GM12878 (cell line): ENCODE measurements around the gene IL31. TPM values are rescaled to one million over a fixed set of nuclear protein-coding genes. Genes with fewer than 3 reads are reported as not detected.

Experiments used
- ATAC-seq: fragments of 200-7000 bp; cut with Tn5 transposase; 3 replicates; pipeline ENCODE4 v1.9.1; 2020; ENCODE audit warnings: mild to moderate bottlenecking, moderate library complexity
- BruUV-seq: library from RNA; stranded (reverse); fragments of 400-500 nt; replicated peaks from 2 replicates; lab custom pipeline; 2021; lab: Mats Ljungman, UMichigan
- CTCF ChIA-PET: fragments of 300-600 bp; sonication (Branson Sonifier 250); formaldehyde crosslinking; extraction: SDS; loops from one replicate; lab custom pipeline; 2021; ENCODE audit warnings: inconsistent platforms; lab: Yijun Ruan, JAX
- POLR2A ChIA-PET: fragments of 350-600 bp; formaldehyde crosslinking; extraction: SDS; loops from one replicate; lab custom pipeline; 2021; ENCODE audit warnings: inconsistent platforms; lab: Charles Lee
- RAD21 ChIA-PET: fragments of 300-600 bp; sonication (Branson Sonifier 250); formaldehyde crosslinking; loops from one replicate; lab custom pipeline; 2023; ENCODE audit warnings: antibody characterized with exemption; ENCODE audit not compliant: unreplicated experiment; lab: Charles Lee
- SMC1A ChIA-PET: fragments of 300-600 bp; sonication (Branson Sonifier 250); formaldehyde crosslinking; loops from one replicate; lab custom pipeline; 2023; ENCODE audit not compliant: unreplicated experiment, uncharacterized antibody; lab: Charles Lee
- DNase-seq: peaks from one replicate; pipeline ENCODE4 v3.0.0-alpha.2; 2011; ENCODE audit warnings: low read depth, low spot score
- FAIRE-seq: peaks from 3 replicates; lab custom pipeline; 2011; peaks lifted over from hg19 to GRCh38; lab: Jason Lieb, UNC
- H2AFZ ChIP-seq: 2 replicates; pipeline ENCODE4 v1.6.0; 2011; ENCODE audit warnings: low read depth, low read length, control low read depth; ENCODE audit not compliant: control insufficient read depth
- H3K27ac ChIP-seq: 2 replicates; pipeline ENCODE4 v1.5.1; 2011; ENCODE audit warnings: control low read depth; ENCODE audit not compliant: control insufficient read depth, insufficient read depth
- H3K27me3 ChIP-seq, 2 experiments: replicated peaks in 1 of 2; 2 replicates each; pipeline versions ENCODE4 v1.6.0 to v1.6.1; 2011; ENCODE audit warnings: low read length in 1 of 2; ENCODE audit not compliant: control insufficient read depth in 2 of 2, insufficient read depth in 2 of 2
- H3K36me3 ChIP-seq, 2 experiments: 2 replicates each; pipeline ENCODE4 v1.5.1; 2011; ENCODE audit warnings: low read length in 1 of 2; ENCODE audit not compliant: control insufficient read depth in 2 of 2, insufficient read depth in 2 of 2
- H3K4me1 ChIP-seq: 2 replicates; pipeline ENCODE4 v1.6.1; 2011; ENCODE audit warnings: mild to moderate bottlenecking, low read length, moderate library complexity, mixed read lengths; ENCODE audit not compliant: control insufficient read depth, insufficient read depth
- H3K4me2 ChIP-seq: 2 replicates; pipeline ENCODE4 v1.6.0; 2011; ENCODE audit warnings: control low read depth; ENCODE audit not compliant: control insufficient read depth, insufficient read depth
- H3K4me3 ChIP-seq: fragments of 200-600 bp; sonication (generic); 2 replicates; pipeline ENCODE4 v1.5.1; 2016
- H3K79me2 ChIP-seq: 2 replicates; pipeline ENCODE4 v1.6.0; 2011; ENCODE audit warnings: low read length; ENCODE audit not compliant: control insufficient read depth, insufficient read depth
- H3K9ac ChIP-seq: 2 replicates; pipeline ENCODE4 v1.8.0; 2011; ENCODE audit warnings: low read length, control low read depth, mixed read lengths; ENCODE audit not compliant: control insufficient read depth, insufficient read depth
- H3K9me3 ChIP-seq: replicated peaks from 3 replicates; pipeline ENCODE4 v1.5.1; 2011; ENCODE audit warnings: mild to moderate bottlenecking, low read length; ENCODE audit not compliant: control insufficient read depth, insufficient read depth
- H4K20me1 ChIP-seq: 2 replicates; pipeline ENCODE4 v1.6.0; 2011; ENCODE audit not compliant: control insufficient read depth, insufficient read depth
- CBFB ChIP-seq: IDR thresholded peaks from 2 replicates; pipeline ENCODE4 v1.6.1; 2016; ENCODE audit warnings: antibody characterized with exemption, low read depth
- CHD4 ChIP-seq: fragments of 200-600 bp; sonication (generic); IDR thresholded peaks from 2 replicates; pipeline ENCODE4 v1.6.1; 2016; ENCODE audit warnings: mild to moderate bottlenecking
- NR2C1 ChIP-seq: fragments of 450-650 bp; IDR thresholded peaks from 2 replicates; pipeline ENCODE4 v1.6.1; 2017; ENCODE audit warnings: antibody characterized with exemption, mild to moderate bottlenecking, moderate library complexity
- NR2C2 ChIP-seq: IDR thresholded peaks from 2 replicates; pipeline ENCODE4 v1.6.1; 2011; ENCODE audit warnings: borderline replicate concordance, low read depth; ENCODE audit not compliant: control insufficient read depth, insufficient read length
- RFX5 ChIP-seq: IDR thresholded peaks from 2 replicates; pipeline ENCODE4 v1.6.1; 2011; ENCODE audit warnings: low read depth, low read length, improper control_type of control experiment
- SUPT20H ChIP-seq: IDR thresholded peaks from 2 replicates; pipeline ENCODE4 v1.6.1; 2011; ENCODE audit warnings: low read depth, mild to moderate bottlenecking, low read length, moderate library complexity, borderline replicate concordance; ENCODE audit not compliant: control insufficient read depth
- TAF1 ChIP-seq: IDR thresholded peaks from 2 replicates; pipeline ENCODE4 v1.6.1; 2011; ENCODE audit warnings: mild to moderate bottlenecking, low read depth, low read length, borderline replicate concordance
- TARDBP ChIP-seq: IDR thresholded peaks from 2 replicates; pipeline ENCODE4 v1.6.1; 2016; ENCODE audit warnings: borderline replicate concordance
- ZNF24 ChIP-seq: fragments of 450-650 bp; IDR thresholded peaks from 2 replicates; pipeline ENCODE4 v1.6.1; 2017; ENCODE audit warnings: antibody characterized with exemption, mild to moderate bottlenecking
- ZNF274 ChIP-seq: IDR thresholded peaks from one replicate; pipeline ENCODE4 v1.8.0; 2011; ENCODE audit not compliant: insufficient read length, insufficient read depth
- ZNF384 ChIP-seq: IDR thresholded peaks from 2 replicates; pipeline ENCODE4 v1.6.1; 2012; ENCODE audit warnings: low read depth, mild to moderate bottlenecking, low read length, improper control_type of control experiment, borderline replicate concordance
- WGBS: methylation state at CpG from one replicate; pipeline ENCODE4 v1.1.6; 2016; ENCODE audit warnings: low lambda C conversion rate; ENCODE audit not compliant: insufficient replicate concordance, insufficient coverage; ENCODE audit errors: missing lambda C conversion rate; 5-methylcytosine and 5-hydroxymethylcytosine counted together
- in situ Hi-C: fragments of 300-500 bp; cut with MboI; formaldehyde crosslinking; loops from 9 replicates; pipeline ENCODE4 v1.14.3; 2018; ENCODE audit warnings: mixed read lengths
- intact Hi-C: fragments of 100-400 bp; cut with micrococcal nuclease; formaldehyde crosslinking; loops from one replicate; pipeline ENCODE4 v1.14.2; 2022; ENCODE audit not compliant: unreplicated experiment
- polyA plus RNA-seq, 11 experiments: library from polyadenylated mRNA; depleted of rRNA in 4 of 11; unstranded in 6 of 11; stranded (reverse) in 5 of 11; fragments of >200 nt; fragmentation: Nextera tagmentation in 4 of 11; fragmentation: Illumina TruSeq in 1 of 11; extraction: Ambion mirVana in 4 of 11; extraction: Trizol in 1 of 11; gene quantifications; 1 replicate in 1 of 11; 2 replicates in 10 of 11; pipeline versions ENCODE4 v1.2.1 to v1.2.3, GENCODE V29; 2011 to 2016; ENCODE audit warnings: inconsistent platforms in 2 of 11, missing spikeins in 2 of 11, low read depth in 1 of 11
- total RNA-seq, 4 experiments: library from RNA; depleted of rRNA in 3 of 4; stranded (reverse); fragments of >200 nt in 3 of 4; fragmentation: Illumina TruSeq in 1 of 4; extraction: Trizol in 1 of 4; gene quantifications; 2 replicates each; pipeline versions ENCODE4 v1.2.1 to v1.2.3, GENCODE V29; 2013 to 2021
- TF ChIP-seq, protein P1 (sequence below): fragments of 450-650 bp; IDR thresholded peaks from 2 replicates; pipeline ENCODE4 v1.6.1; 2017; ENCODE audit warnings: mild to moderate bottlenecking, moderate library complexity
- TF ChIP-seq, protein P2 (sequence below): fragments of 450-650 bp; IDR thresholded peaks from 2 replicates; pipeline ENCODE4 v1.6.1; 2016; ENCODE audit warnings: mild to moderate bottlenecking, moderate library complexity, borderline replicate concordance
- TF ChIP-seq, protein P3 (sequence below): fragments of 150-350 bp; IDR thresholded peaks from 2 replicates; pipeline ENCODE4 v1.6.1; 2016; ENCODE audit warnings: low read depth, low read length

IL31 gene
- total and polyA plus RNA-seq, 10 of the 15 experiments (the other 5 are each of a cell fraction or from before 2014, with no cell fraction given) = not detected

DNA sequence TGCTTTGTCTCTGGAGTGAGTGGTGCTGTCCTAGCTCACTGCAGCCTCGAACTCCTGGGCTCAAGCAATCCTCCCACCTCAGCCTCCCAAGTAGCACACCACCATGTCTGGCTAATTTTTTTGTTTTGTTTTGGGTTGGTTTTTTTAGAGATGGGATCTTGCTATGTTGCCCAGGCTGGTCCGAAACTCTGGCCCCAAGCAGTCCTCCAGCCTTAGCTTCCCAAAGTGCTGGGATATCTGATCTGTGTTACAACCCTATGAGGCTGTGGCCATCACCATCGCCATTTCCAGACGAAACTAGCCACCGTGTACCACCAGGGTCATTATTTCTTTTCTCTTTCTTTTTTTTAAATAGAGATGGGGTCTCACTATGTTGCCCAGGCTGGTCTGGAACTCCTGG, 2.6 kb downstream of the IL31 start:
- intact Hi-C loops (no loop called here), in situ Hi-C loops (no loop called here)
- Histone ChIP-seq H2AFZ (no peak overlapping the region), H3K27ac (no peak overlapping the region), H3K4me2 (no peak overlapping the region), H3K4me1 (peaks cover 11% of the 10 kb centered on the region), H3K79me2 (no peaks in the 10 kb centered on the region), H4K20me1 (no peaks in the 10 kb centered on the region), H3K27me3 (peaks cover 0 to 3% of the 10 kb centered on the region in 2 experiments; a peak in 1 of 4 replicates), H3K36me3 (no peaks in the 10 kb centered on the region), H3K4me3 (no peak overlapping the region), H3K9me3 (no peaks in the 10 kb centered on the region), H3K9ac (no peak overlapping the region)
- FAIRE-seq = no peak
- ChIA-PET POLR2A (no interaction called here), CTCF (no interaction called here), SMC1A (no interaction called here), RAD21 (no interaction called here)
- DNase-seq = no peak
- 6% methylated on average over 5 of the region's 5 CpGs for WGBS
- BruUV-seq = no TSS peak
- ATAC-seq = no peak
- TF ChIP-seq, protein P1, sequence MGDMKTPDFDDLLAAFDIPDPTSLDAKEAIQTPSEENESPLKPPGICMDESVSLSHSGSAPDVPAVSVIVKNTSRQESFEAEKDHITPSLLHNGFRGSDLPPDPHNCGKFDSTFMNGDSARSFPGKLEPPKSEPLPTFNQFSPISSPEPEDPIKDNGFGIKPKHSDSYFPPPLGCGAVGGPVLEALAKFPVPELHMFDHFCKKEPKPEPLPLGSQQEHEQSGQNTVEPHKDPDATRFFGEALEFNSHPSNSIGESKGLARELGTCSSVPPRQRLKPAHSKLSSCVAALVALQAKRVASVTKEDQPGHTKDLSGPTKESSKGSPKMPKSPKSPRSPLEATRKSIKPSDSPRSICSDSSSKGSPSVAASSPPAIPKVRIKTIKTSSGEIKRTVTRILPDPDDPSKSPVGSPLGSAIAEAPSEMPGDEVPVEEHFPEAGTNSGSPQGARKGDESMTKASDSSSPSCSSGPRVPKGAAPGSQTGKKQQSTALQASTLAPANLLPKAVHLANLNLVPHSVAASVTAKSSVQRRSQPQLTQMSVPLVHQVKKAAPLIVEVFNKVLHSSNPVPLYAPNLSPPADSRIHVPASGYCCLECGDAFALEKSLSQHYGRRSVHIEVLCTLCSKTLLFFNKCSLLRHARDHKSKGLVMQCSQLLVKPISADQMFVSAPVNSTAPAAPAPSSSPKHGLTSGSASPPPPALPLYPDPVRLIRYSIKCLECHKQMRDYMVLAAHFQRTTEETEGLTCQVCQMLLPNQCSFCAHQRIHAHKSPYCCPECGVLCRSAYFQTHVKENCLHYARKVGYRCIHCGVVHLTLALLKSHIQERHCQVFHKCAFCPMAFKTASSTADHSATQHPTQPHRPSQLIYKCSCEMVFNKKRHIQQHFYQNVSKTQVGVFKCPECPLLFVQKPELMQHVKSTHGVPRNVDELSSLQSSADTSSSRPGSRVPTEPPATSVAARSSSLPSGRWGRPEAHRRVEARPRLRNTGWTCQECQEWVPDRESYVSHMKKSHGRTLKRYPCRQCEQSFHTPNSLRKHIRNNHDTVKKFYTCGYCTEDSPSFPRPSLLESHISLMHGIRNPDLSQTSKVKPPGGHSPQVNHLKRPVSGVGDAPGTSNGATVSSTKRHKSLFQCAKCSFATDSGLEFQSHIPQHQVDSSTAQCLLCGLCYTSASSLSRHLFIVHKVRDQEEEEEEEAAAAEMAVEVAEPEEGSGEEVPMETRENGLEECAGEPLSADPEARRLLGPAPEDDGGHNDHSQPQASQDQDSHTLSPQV = no peak
- TF ChIP-seq SUPT20H = no peak
- TF ChIP-seq, protein P2, sequence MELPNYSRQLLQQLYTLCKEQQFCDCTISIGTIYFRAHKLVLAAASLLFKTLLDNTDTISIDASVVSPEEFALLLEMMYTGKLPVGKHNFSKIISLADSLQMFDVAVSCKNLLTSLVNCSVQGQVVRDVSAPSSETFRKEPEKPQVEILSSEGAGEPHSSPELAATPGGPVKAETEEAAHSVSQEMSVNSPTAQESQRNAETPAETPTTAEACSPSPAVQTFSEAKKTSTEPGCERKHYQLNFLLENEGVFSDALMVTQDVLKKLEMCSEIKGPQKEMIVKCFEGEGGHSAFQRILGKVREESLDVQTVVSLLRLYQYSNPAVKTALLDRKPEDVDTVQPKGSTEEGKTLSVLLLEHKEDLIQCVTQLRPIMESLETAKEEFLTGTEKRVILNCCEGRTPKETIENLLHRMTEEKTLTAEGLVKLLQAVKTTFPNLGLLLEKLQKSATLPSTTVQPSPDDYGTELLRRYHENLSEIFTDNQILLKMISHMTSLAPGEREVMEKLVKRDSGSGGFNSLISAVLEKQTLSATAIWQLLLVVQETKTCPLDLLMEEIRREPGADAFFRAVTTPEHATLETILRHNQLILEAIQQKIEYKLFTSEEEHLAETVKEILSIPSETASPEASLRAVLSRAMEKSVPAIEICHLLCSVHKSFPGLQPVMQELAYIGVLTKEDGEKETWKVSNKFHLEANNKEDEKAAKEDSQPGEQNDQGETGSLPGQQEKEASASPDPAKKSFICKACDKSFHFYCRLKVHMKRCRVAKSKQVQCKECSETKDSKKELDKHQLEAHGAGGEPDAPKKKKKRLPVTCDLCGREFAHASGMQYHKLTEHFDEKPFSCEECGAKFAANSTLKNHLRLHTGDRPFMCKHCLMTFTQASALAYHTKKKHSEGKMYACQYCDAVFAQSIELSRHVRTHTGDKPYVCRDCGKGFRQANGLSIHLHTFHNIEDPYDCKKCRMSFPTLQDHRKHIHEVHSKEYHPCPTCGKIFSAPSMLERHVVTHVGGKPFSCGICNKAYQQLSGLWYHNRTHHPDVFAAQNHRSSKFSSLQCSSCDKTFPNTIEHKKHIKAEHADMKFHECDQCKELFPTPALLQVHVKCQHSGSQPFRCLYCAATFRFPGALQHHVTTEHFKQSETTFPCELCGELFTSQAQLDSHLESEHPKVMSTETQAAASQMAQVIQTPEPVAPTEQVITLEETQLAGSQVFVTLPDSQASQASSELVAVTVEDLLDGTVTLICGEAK = no peak
- no peak for TF ChIP-seq RFX5
- TF ChIP-seq ZNF384 = no peak
- no peak for TF ChIP-seq TAF1
- no peak for TF ChIP-seq ZNF24
- TF ChIP-seq, protein P3, sequence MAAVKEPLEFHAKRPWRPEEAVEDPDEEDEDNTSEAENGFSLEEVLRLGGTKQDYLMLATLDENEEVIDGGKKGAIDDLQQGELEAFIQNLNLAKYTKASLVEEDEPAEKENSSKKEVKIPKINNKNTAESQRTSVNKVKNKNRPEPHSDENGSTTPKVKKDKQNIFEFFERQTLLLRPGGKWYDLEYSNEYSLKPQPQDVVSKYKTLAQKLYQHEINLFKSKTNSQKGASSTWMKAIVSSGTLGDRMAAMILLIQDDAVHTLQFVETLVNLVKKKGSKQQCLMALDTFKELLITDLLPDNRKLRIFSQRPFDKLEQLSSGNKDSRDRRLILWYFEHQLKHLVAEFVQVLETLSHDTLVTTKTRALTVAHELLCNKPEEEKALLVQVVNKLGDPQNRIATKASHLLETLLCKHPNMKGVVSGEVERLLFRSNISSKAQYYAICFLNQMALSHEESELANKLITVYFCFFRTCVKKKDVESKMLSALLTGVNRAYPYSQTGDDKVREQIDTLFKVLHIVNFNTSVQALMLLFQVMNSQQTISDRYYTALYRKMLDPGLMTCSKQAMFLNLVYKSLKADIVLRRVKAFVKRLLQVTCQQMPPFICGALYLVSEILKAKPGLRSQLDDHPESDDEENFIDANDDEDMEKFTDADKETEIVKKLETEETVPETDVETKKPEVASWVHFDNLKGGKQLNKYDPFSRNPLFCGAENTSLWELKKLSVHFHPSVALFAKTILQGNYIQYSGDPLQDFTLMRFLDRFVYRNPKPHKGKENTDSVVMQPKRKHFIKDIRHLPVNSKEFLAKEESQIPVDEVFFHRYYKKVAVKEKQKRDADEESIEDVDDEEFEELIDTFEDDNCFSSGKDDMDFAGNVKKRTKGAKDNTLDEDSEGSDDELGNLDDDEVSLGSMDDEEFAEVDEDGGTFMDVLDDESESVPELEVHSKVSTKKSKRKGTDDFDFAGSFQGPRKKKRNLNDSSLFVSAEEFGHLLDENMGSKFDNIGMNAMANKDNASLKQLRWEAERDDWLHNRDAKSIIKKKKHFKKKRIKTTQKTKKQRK = no peak
- TF ChIP-seq CHD4 = no peak
- TF ChIP-seq TARDBP = no peak
- TF ChIP-seq CBFB = no peak
- no peak for TF ChIP-seq ZNF274
- no peak for TF ChIP-seq NR2C1
- no peak for TF ChIP-seq NR2C2
